Progenitor cell of endocrine pancreas (in vitro differentiated cells): ENCODE data around the gene GRM8. TPM values are rescaled to one million over a fixed set of nuclear protein-coding genes. Genes with fewer than 3 reads are reported as not detected.

ENCODE experiments used
- DNase-seq: peaks from one replicate; pipeline ENCODE4 v3.0.0; 2021; ENCODE audit warnings: low spot score; ENCODE audit not compliant: unreplicated experiment
- H3K27ac Mint-ChIP-seq: 2 replicates; pipeline ENCODE4 v1.8.0; 2021; ENCODE audit warnings: mild to moderate bottlenecking, moderate library complexity, mixed read lengths
- H3K27me3 Mint-ChIP-seq: 2 replicates; pipeline ENCODE4 v1.8.0; 2021; ENCODE audit warnings: mixed read lengths
- H3K36me3 Mint-ChIP-seq: 2 replicates; pipeline ENCODE4 v1.8.0; 2022; ENCODE audit warnings: mixed read lengths; ENCODE audit not compliant: insufficient read depth
- H3K4me1 Mint-ChIP-seq: 2 replicates; pipeline ENCODE4 v1.8.0; 2021; ENCODE audit warnings: low read depth, mixed read lengths
- H3K4me3 Mint-ChIP-seq: 2 replicates; pipeline ENCODE4 v1.8.0; 2021; ENCODE audit warnings: low read depth, mild to moderate bottlenecking, moderate library complexity, mixed read lengths
- H3K9me3 Mint-ChIP-seq: 2 replicates; pipeline ENCODE4 v1.8.0; 2021; ENCODE audit warnings: low read depth, mixed read lengths
- CTCF ChIP-seq: fragments of 200-600 bp; sonication (generic); IDR thresholded peaks from one replicate; pipeline ENCODE4 v1.5.0; 2021; ENCODE audit warnings: antibody characterized with exemption, mild to moderate bottlenecking; ENCODE audit not compliant: unreplicated experiment
- total RNA-seq: library from RNA; stranded (reverse); gene quantifications from 2 replicates; pipeline ENCODE4 v1.2.1, GENCODE V29; 2021

GRM8 gene
- total RNA-seq, 1 donor from 2014 or later = 4.2 TPM

DNA sequence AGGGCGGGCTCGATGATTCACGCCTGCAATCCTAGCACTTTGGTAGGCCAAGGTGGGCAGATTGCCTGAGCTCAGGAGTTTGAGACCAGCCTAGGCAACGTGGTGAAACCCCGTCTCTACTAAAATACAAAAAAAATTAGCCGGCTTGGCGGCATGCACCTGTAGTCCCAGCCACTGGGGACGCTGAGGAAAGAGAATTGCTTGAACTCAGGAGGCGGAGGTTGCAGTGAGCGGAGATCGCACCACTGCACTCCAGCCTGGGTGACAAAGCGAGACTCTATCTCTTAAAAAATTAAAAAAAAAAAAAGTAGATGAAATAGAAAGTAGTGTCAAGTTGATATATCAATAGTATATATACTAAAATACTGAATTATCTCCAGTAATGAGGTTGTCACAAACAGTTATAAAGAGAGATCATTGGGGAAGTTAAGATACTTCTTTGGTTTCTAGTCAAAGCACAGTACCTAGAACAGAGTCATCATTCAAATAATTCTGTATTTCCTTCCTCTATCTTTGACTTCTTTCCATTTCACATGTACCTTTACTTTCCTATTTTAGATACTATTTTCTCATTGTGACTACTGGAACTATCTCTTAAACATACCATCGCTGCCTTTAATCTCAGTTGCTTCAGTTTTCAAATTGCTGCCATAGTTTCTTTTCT is 491.7 kb downstream of the GRM8 start:
- H3K27me3 Mint-ChIP-seq = no peaks in the 10 kb centered on the region
- no peak overlapping the region for H3K4me3 Mint-ChIP-seq
- no peak for TF ChIP-seq CTCF
- no peaks in the 10 kb centered on the region for H3K4me1 Mint-ChIP-seq
- no peaks in the 10 kb centered on the region for H3K9me3 Mint-ChIP-seq
- no peaks in the 10 kb centered on the region for H3K36me3 Mint-ChIP-seq
- no peak overlapping the region for H3K27ac Mint-ChIP-seq
- no peak for DNase-seq

DNA sequence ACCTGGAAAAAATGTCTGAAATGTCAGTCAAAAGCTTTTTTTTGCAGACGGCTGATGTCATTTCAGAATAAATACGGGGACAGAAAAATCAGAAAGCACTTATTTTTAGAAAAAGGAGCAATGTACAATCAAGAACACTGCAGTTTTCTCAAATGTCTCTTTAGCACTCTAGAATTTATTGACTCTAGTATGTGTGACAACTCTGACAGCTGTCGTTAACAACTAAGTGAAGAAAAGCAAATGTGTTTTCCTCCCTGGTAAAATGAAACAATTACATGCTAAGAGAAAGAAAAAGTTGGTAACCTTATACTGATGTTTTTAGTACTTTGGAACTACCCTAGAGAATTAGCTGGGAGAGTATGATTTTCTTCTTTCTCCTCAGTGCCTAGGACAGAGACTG is 497.4 kb downstream of the GRM8 start:
- no peaks in the 10 kb centered on the region for H3K27me3 Mint-ChIP-seq
- no peak for TF ChIP-seq CTCF
- H3K4me1 Mint-ChIP-seq = no peaks in the 10 kb centered on the region
- DNase-seq = no peak
- no peak overlapping the region for H3K4me3 Mint-ChIP-seq
- no peak overlapping the region for H3K27ac Mint-ChIP-seq
- H3K9me3 Mint-ChIP-seq = no peaks in the 10 kb centered on the region
- no peaks in the 10 kb centered on the region for H3K36me3 Mint-ChIP-seq

- H3K9me3 Mint-ChIP-seq = no peaks in the 10 kb centered on the region
- H3K4me3 Mint-ChIP-seq = no peak overlapping the region
- DNase-seq = no peak
- TF ChIP-seq CTCF = no peak
- H3K27ac Mint-ChIP-seq = no peak overlapping the region
- H3K27me3 Mint-ChIP-seq = no peaks in the 10 kb centered on the region
- no peaks in the 10 kb centered on the region for H3K4me1 Mint-ChIP-seq
- no peaks in the 10 kb centered on the region for H3K36me3 Mint-ChIP-seq
These were observed 502.4 kb downstream of the GRM8 start for GRCh38 chr7:126750207-126750911.

- H3K4me3 Mint-ChIP-seq = no peak overlapping the region
- no peaks in the 10 kb centered on the region for H3K4me1 Mint-ChIP-seq
- no peaks in the 10 kb centered on the region for H3K9me3 Mint-ChIP-seq
- no peak overlapping the region for H3K27ac Mint-ChIP-seq
- no peaks in the 10 kb centered on the region for H3K36me3 Mint-ChIP-seq
- no peak for TF ChIP-seq CTCF
- no peaks in the 10 kb centered on the region for H3K27me3 Mint-ChIP-seq
- DNase-seq = no peak
These were observed 523.8 kb downstream of the GRM8 start for GRCh38 chr7:126728967-126729366.

- no peaks in the 10 kb centered on the region for H3K4me1 Mint-ChIP-seq
- H3K36me3 Mint-ChIP-seq = no peaks in the 10 kb centered on the region
- no peaks in the 10 kb centered on the region for H3K9me3 Mint-ChIP-seq
- H3K27me3 Mint-ChIP-seq = no peaks in the 10 kb centered on the region
- no peak overlapping the region for H3K27ac Mint-ChIP-seq
- TF ChIP-seq CTCF = no peak
- no peak for DNase-seq
- no peak overlapping the region for H3K4me3 Mint-ChIP-seq
These were observed 524.8 kb downstream of the GRM8 start for GRCh38 chr7:126727930-126728391.
